Trophoblast cell (in vitro differentiated cells and primary cell): ENCODE results near the gene SMAD3.
A peak's percentile ranks its signal among the peaks of the same experiment; 100 is the strongest.

Experiments used
- DNase-seq, 2 donors: peaks; one replicate each; pipeline ENCODE4 v3.0.0-alpha.2; 2016
- H2AFZ ChIP-seq: 2 replicates; pipeline ENCODE4 v1.6.1; 2013; ENCODE audit warnings: low read length, moderate library complexity, mild to moderate bottlenecking; ENCODE audit not compliant: insufficient read depth, poor library complexity
- H2AK5ac ChIP-seq: 2 replicates; pipeline ENCODE4 v1.6.1; 2013; ENCODE audit warnings: mild to moderate bottlenecking, low read length
- H2BK120ac ChIP-seq: 2 replicates; pipeline ENCODE4 v1.6.1; 2013; ENCODE audit warnings: low read length, mild to moderate bottlenecking, moderate library complexity; ENCODE audit not compliant: insufficient read depth, poor library complexity
- H2BK12ac ChIP-seq: 2 replicates; pipeline ENCODE4 v1.6.1; 2013; ENCODE audit warnings: mild to moderate bottlenecking, low read length, moderate library complexity
- H2BK5ac ChIP-seq: 2 replicates; pipeline ENCODE4 v1.6.1; 2013; ENCODE audit warnings: low read length, low read depth, moderate library complexity, mild to moderate bottlenecking; ENCODE audit not compliant: poor library complexity
- H3K14ac ChIP-seq: 2 replicates; pipeline ENCODE4 v1.6.1; 2013; ENCODE audit warnings: mild to moderate bottlenecking, low read length
- H3K18ac ChIP-seq: 2 replicates; pipeline ENCODE4 v1.6.1; 2013; ENCODE audit warnings: mild to moderate bottlenecking, low read length
- H3K23ac ChIP-seq: 2 replicates; pipeline ENCODE4 v1.6.1; 2013; ENCODE audit warnings: low read length
- H3K27ac ChIP-seq: 2 replicates; pipeline ENCODE4 v1.5.1; 2013; ENCODE audit warnings: low read depth, mild to moderate bottlenecking, inconsistent platforms, low read length, moderate library complexity
- H3K27me3 ChIP-seq: 2 replicates; pipeline ENCODE4 v1.6.1; 2013; ENCODE audit warnings: inconsistent platforms, mild to moderate bottlenecking, low read length, moderate library complexity; ENCODE audit not compliant: insufficient read depth
- H3K36me3 ChIP-seq, 2 experiments: 1 replicate in 1 of 2; 2 replicates in 1 of 2; pipeline ENCODE4 v1.6.1; 2013; ENCODE audit warnings: low read length in 2 of 2, mild to moderate bottlenecking in 2 of 2, moderate library complexity in 1 of 2; ENCODE audit not compliant: insufficient read depth in 2 of 2, control insufficient read depth in 1 of 2
- H3K4ac ChIP-seq: 2 replicates; pipeline ENCODE4 v1.6.1; 2013; ENCODE audit warnings: low read depth, mild to moderate bottlenecking, low read length, moderate library complexity
- H3K4me1 ChIP-seq, 2 experiments: 1 replicate in 1 of 2; 2 replicates in 1 of 2; pipeline ENCODE4 v1.6.1; 2013; ENCODE audit warnings: low read length in 2 of 2, mild to moderate bottlenecking in 2 of 2, moderate library complexity in 1 of 2; ENCODE audit not compliant: insufficient read depth in 2 of 2, control insufficient read depth in 1 of 2
- H3K4me2 ChIP-seq: 2 replicates; pipeline ENCODE4 v1.6.1; 2013; ENCODE audit warnings: inconsistent platforms, mild to moderate bottlenecking, low read length, moderate library complexity
- H3K4me3 ChIP-seq: 2 replicates; pipeline ENCODE4 v1.5.1; 2013; ENCODE audit warnings: mild to moderate bottlenecking, low read depth, low read length, inconsistent platforms
- H3K79me1 ChIP-seq: one replicate; pipeline ENCODE4 v1.6.1; 2013; ENCODE audit warnings: low read length
- H3K79me2 ChIP-seq: 2 replicates; pipeline ENCODE4 v1.6.1; 2013; ENCODE audit warnings: low read length, mild to moderate bottlenecking; ENCODE audit not compliant: control insufficient read depth, insufficient read depth, poor library complexity
- H3K9ac ChIP-seq: 2 replicates; pipeline ENCODE4 v1.6.1; 2013; ENCODE audit warnings: mild to moderate bottlenecking, low read length
- H3K9me3 ChIP-seq: 2 replicates; pipeline ENCODE4 v1.6.1; 2013; ENCODE audit warnings: low read depth, mild to moderate bottlenecking, control low read depth, inconsistent platforms, low read length; ENCODE audit not compliant: insufficient read depth
- H4K12ac ChIP-seq: 2 replicates; pipeline ENCODE4 v1.6.1; 2013; ENCODE audit warnings: low read depth, mild to moderate bottlenecking, low read length, moderate library complexity
- H4K8ac ChIP-seq: 2 replicates; pipeline ENCODE4 v1.6.1; 2013; ENCODE audit warnings: low read depth, mild to moderate bottlenecking, low read length, moderate library complexity
- H4K91ac ChIP-seq: one replicate; pipeline ENCODE4 v1.6.1; 2013; ENCODE audit warnings: low read depth, mild to moderate bottlenecking, low read length, moderate library complexity
- WGBS: extraction: QIAGEN DNeasy Blood & Tissue Kit; methylation state at CpG from one replicate; pipeline ENCODE4 v1.1.7; 2013; ENCODE audit warnings: missing lambda C conversion rate; ENCODE audit not compliant: insufficient read length, insufficient coverage; ENCODE audit errors: extremely low coverage; 5-methylcytosine and 5-hydroxymethylcytosine counted together

SMAD3 gene

GRCh38 chr15:67105991-67106763 lies 40.8 kb downstream of the SMAD3 start:
- Histone ChIP-seq H2BK12ac (peak overlapping the region; percentile 72), H3K14ac (peak overlapping the region; percentile 50), H4K91ac (peak overlapping the region; percentile 77), H3K36me3 (no peaks in the 10 kb centered on the region), H4K8ac (peak overlapping the region; percentile 23), H3K4me3 (no peak overlapping the region), H2BK5ac (peak overlapping the region; percentile 63), H3K79me2 (no peaks in the 10 kb centered on the region), H2AFZ (no peak overlapping the region), H2AK5ac (peak overlapping the region; percentile 31), H3K27ac (peak overlapping the region; percentile 84), H4K12ac (no peak overlapping the region), H3K4me1 (peaks cover 39 to 64% of the 10 kb centered on the region in 2 experiments), H3K9me3 (no peaks in the 10 kb centered on the region), H3K4ac (peak overlapping the region; percentile 28), H3K18ac (peak overlapping the region; percentile 34), H3K79me1 (peaks cover 20% of the 10 kb centered on the region), H3K23ac (no peak overlapping the region), H2BK120ac (peak overlapping the region; percentile 79), H3K9ac (no peak overlapping the region), H3K27me3 (no peaks in the 10 kb centered on the region), H3K4me2 (no peak overlapping the region)
- DNase-seq = peak in 1 of 2 donors; percentile 67
- WGBS = no CpG with 5 or more reads among the region's 8 CpGs

DNA sequence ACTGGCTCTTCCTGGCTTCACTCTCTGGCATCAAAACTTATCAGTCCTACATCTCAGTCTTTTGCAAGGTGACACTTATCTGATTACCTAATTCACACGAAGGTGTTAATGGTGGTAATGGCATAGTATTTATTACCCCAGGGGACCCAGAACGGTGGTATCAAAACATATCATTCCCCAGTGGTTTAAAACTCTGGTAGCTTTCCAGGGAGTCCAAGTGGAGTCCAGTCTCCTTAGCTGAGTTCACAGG lies 41.3 kb downstream of the SMAD3 start:
- peaks cover 39 to 64% of the 10 kb centered on the region in 2 experiments for H3K4me1 ChIP-seq
- no peak overlapping the region for H3K9ac ChIP-seq
- H3K79me1 ChIP-seq = peaks cover 20% of the 10 kb centered on the region
- no peak overlapping the region for H2BK5ac ChIP-seq
- H3K18ac ChIP-seq = peak overlapping the region; percentile 10
- WGBS = no CpG with 5 or more reads among the region's 2 CpGs
- H2AFZ ChIP-seq = no peak overlapping the region
- H4K91ac ChIP-seq = peak overlapping the region; percentile 21
- peak overlapping the region; percentile 45 for H3K14ac ChIP-seq
- H4K12ac ChIP-seq = no peak overlapping the region
- peak overlapping the region; percentile 5 for H3K27ac ChIP-seq
- H2BK12ac ChIP-seq = peak overlapping the region; percentile 11
- no peak overlapping the region for H3K4me3 ChIP-seq
- no peaks in the 10 kb centered on the region for H3K27me3 ChIP-seq
- no peak overlapping the region for H3K4me2 ChIP-seq
- no peak overlapping the region for H2BK120ac ChIP-seq
- H2AK5ac ChIP-seq = no peak overlapping the region
- H3K4ac ChIP-seq = no peak overlapping the region
- no peaks in the 10 kb centered on the region for H3K36me3 ChIP-seq
- no peaks in the 10 kb centered on the region for H3K9me3 ChIP-seq
- H4K8ac ChIP-seq = no peak overlapping the region
- H3K79me2 ChIP-seq = no peaks in the 10 kb centered on the region
- no peak overlapping the region for H3K23ac ChIP-seq
- DNase-seq = no peak

GRCh38 chr15:67107014-67107812 lies 41.8 kb downstream of the SMAD3 start:
- peak overlapping the region; percentile 31 for H2AK5ac ChIP-seq
- WGBS = no CpG with 5 or more reads among the region's 12 CpGs
- H3K9ac ChIP-seq = no peak overlapping the region
- H4K12ac ChIP-seq = no peak overlapping the region
- H3K23ac ChIP-seq = no peak overlapping the region
- H3K4me1 ChIP-seq = peaks cover 39 to 62% of the 10 kb centered on the region in 2 experiments
- peak overlapping the region; percentile 34 for H3K4ac ChIP-seq
- no peaks in the 10 kb centered on the region for H3K27me3 ChIP-seq
- peak overlapping the region; percentile 13 for H3K27ac ChIP-seq
- H3K18ac ChIP-seq = peak overlapping the region; percentile 73
- H3K4me2 ChIP-seq = no peak overlapping the region
- peaks cover 20% of the 10 kb centered on the region for H3K79me1 ChIP-seq
- peak overlapping the region; percentile 56 for H2BK12ac ChIP-seq
- H2AFZ ChIP-seq = peak overlapping the region; percentile 62
- H3K14ac ChIP-seq = peak overlapping the region; percentile 50
- no peaks in the 10 kb centered on the region for H3K79me2 ChIP-seq
- H3K36me3 ChIP-seq = no peaks in the 10 kb centered on the region
- peak; percentile 80 to 89 for DNase-seq
- no peaks in the 10 kb centered on the region for H3K9me3 ChIP-seq
- H2BK5ac ChIP-seq = peak overlapping the region; percentile 8
- H2BK120ac ChIP-seq = peak overlapping the region; percentile 61
- H4K91ac ChIP-seq = peak overlapping the region; percentile 56
- peak overlapping the region; percentile 42 for H4K8ac ChIP-seq
- H3K4me3 ChIP-seq = no peak overlapping the region

- WGBS = no CpG with 5 or more reads among the region's 9 CpGs
- H3K79me2 ChIP-seq = no peaks in the 10 kb centered on the region
- H3K18ac ChIP-seq = peak overlapping the region; percentile 66
- H3K23ac ChIP-seq = no peak overlapping the region
- H3K4ac ChIP-seq = peak overlapping the region; percentile 43
- no peak overlapping the region for H4K8ac ChIP-seq
- H2AK5ac ChIP-seq = peak overlapping the region; percentile 49
- peak overlapping the region; percentile 23 for H2BK12ac ChIP-seq
- H3K79me1 ChIP-seq = peaks cover 20% of the 10 kb centered on the region
- no peak overlapping the region for H4K91ac ChIP-seq
- peak overlapping the region; percentile 13 for H3K14ac ChIP-seq
- no peak overlapping the region for H3K27ac ChIP-seq
- H3K9me3 ChIP-seq = no peaks in the 10 kb centered on the region
- peaks cover 39 to 59% of the 10 kb centered on the region in 2 experiments for H3K4me1 ChIP-seq
- H3K4me3 ChIP-seq = no peak overlapping the region
- H3K36me3 ChIP-seq = no peaks in the 10 kb centered on the region
- H3K4me2 ChIP-seq = no peak overlapping the region
- no peak overlapping the region for H4K12ac ChIP-seq
- H2BK5ac ChIP-seq = no peak overlapping the region
- peak overlapping the region; percentile 35 for H2BK120ac ChIP-seq
- no peak for DNase-seq
- H3K27me3 ChIP-seq = no peaks in the 10 kb centered on the region
- H2AFZ ChIP-seq = no peak overlapping the region
- H3K9ac ChIP-seq = no peak overlapping the region
These were observed 42.9 kb downstream of the SMAD3 start for GRCh38 chr15:67108122-67108961.
